Measurements from ENCODE around the gene NAA60.
"Not testable (repeated sequence)": the region's sequence is repeated elsewhere in the genome, so short reads cannot be mapped to it uniquely, and the experiment has no call there.

NAA60 gene

GRCh38 chr16:3460585-3460984 lies 17.1 kb downstream of the NAA60 start:
- in situ Hi-C loops (cut with HindIII; ENCODE audit: low sequenced_read_pairs), result no loop called here

- in situ Hi-C loops (cut with HindIII; ENCODE audit: low sequenced_read_pairs), result no loop called here
These were observed 17.7 kb downstream of the NAA60 start for GRCh38 chr16:3461151-3461550.

- in situ Hi-C loops (cut with HindIII; ENCODE audit: low sequenced_read_pairs), result no loop called here
These were observed 21.8 kb downstream of the NAA60 start for GRCh38 chr16:3465301-3465700.

GRCh38 chr16:3465911-3466584 lies 22.6 kb downstream of the NAA60 start:
- in situ Hi-C loops (cut with HindIII; ENCODE audit: low sequenced_read_pairs), result no loop called here

GRCh38 chr16:3467182-3467581 lies 23.7 kb downstream of the NAA60 start:
- in situ Hi-C loops (cut with HindIII; ENCODE audit: low sequenced_read_pairs), result no loop called here

- in situ Hi-C loops (cut with HindIII; ENCODE audit: low sequenced_read_pairs), result no loop called here
These were observed 24.4 kb downstream of the NAA60 start for GRCh38 chr16:3467921-3468320.

GRCh38 chr16:3468501-3468900 lies 25.0 kb downstream of the NAA60 start:
- in situ Hi-C loops (cut with HindIII; ENCODE audit: low sequenced_read_pairs), result no loop called here

GRCh38 chr16:3469736-3470135 lies 26.3 kb downstream of the NAA60 start:
- in situ Hi-C loops (cut with HindIII; ENCODE audit: low sequenced_read_pairs), result no loop called here

GRCh38 chr16:3470723-3471122 lies 27.2 kb downstream of the NAA60 start:
- in situ Hi-C loops (cut with HindIII; ENCODE audit: low sequenced_read_pairs), result no loop called here

- in situ Hi-C loops (cut with HindIII; ENCODE audit: low sequenced_read_pairs), result no loop called here
These were observed 28.2 kb downstream of the NAA60 start for GRCh38 chr16:3471518-3472176.

- in situ Hi-C loops (cut with HindIII; ENCODE audit: low sequenced_read_pairs), result no loop called here
These were observed 29.6 kb downstream of the NAA60 start for GRCh38 chr16:3472878-3473595.

GRCh38 chr16:3473596-3473943 lies 30.1 kb downstream of the NAA60 start:
- in situ Hi-C loops (cut with HindIII; ENCODE audit: low sequenced_read_pairs), result not testable (repeated sequence)

GRCh38 chr16:3474136-3474779 lies 30.8 kb downstream of the NAA60 start:
- in situ Hi-C loops (cut with HindIII; ENCODE audit: low sequenced_read_pairs), result no loop called here

GRCh38 chr16:3474870-3475269 lies 31.4 kb downstream of the NAA60 start:
- in situ Hi-C loops (cut with HindIII; ENCODE audit: low sequenced_read_pairs), result not testable (repeated sequence)

GRCh38 chr16:3475604-3476375 lies 32.3 kb downstream of the NAA60 start:
- in situ Hi-C loops (cut with HindIII; ENCODE audit: low sequenced_read_pairs), result no loop called here

GRCh38 chr16:3476409-3476808 lies 32.9 kb downstream of the NAA60 start:
- in situ Hi-C loops (cut with HindIII; ENCODE audit: low sequenced_read_pairs), result no loop called here

- in situ Hi-C loops (cut with HindIII; ENCODE audit: low sequenced_read_pairs), result no loop called here
These were observed 34.9 kb downstream of the NAA60 start for GRCh38 chr16:3478242-3478925.

- in situ Hi-C loops (cut with HindIII; ENCODE audit: low sequenced_read_pairs), result no loop called here
These were observed 36.3 kb downstream of the NAA60 start for GRCh38 chr16:3479654-3480216.

- in situ Hi-C loops (cut with HindIII; ENCODE audit: low sequenced_read_pairs), result no loop called here
These were observed 37.6 kb downstream of the NAA60 start for GRCh38 chr16:3480901-3481695.

All from endothelial cell of hepatic sinusoid (primary cell).